ENCODE measurements around the gene UCN.

- TF ChIP-seq CTCF (conservative IDR thresholded peaks at IDR 0.05 in 1 of 2, IDR thresholded peaks at IDR 0.05 in 1 of 2; ENCODE audit: low read depth in 1 of 2, low read length in 2 of 2) (no peak), EZH2 (IDR thresholded peaks at IDR 0.05; ENCODE audit: low read length, missing control alignments) (no peak)
These were observed 26.2 kb downstream of the UCN start, which contains the start of gene TRIM54 for GRCh38 chr2:27281855-27282559.
